ENCODE measurements around the gene KDM6B. TPM values are rescaled to one million over a fixed set of nuclear protein-coding genes. Genes with fewer than 3 reads are reported as not detected.

KDM6B gene
- total RNA-seq, 1 donor from 2014 or later: 38.2 TPM

- peaks cover 9% of the 10 kb centered on the region for H3K36me3 Mint-ChIP-seq (ENCODE audit: low read depth)
- H3K27ac Mint-ChIP-seq (ENCODE audit: unreplicated experiment): no peak overlapping the region
- no peak overlapping the region for H3K4me3 Mint-ChIP-seq (ENCODE audit: unreplicated experiment)
- H3K27me3 Mint-ChIP-seq (ENCODE audit: low read depth): no peaks in the 10 kb centered on the region
- no peak for DNase-seq (ENCODE audit: low spot score)
- TF ChIP-seq CTCF (IDR thresholded peaks at IDR 0.05): no peak
- H3K9me3 Mint-ChIP-seq (ENCODE audit: low read depth): no peaks in the 10 kb centered on the region
- peaks cover 3% of the 10 kb centered on the region for H3K4me1 Mint-ChIP-seq (ENCODE audit: low read depth)
Measured at GRCh38 chr17:7880076-7880868, 46.3 kb downstream of the KDM6B start.

- peaks cover 6% of the 10 kb centered on the region for H3K36me3 Mint-ChIP-seq (ENCODE audit: low read depth)
- no peak overlapping the region for H3K4me3 Mint-ChIP-seq (ENCODE audit: unreplicated experiment)
- H3K9me3 Mint-ChIP-seq (ENCODE audit: low read depth): no peaks in the 10 kb centered on the region
- H3K27ac Mint-ChIP-seq (ENCODE audit: unreplicated experiment): no peak overlapping the region
- H3K4me1 Mint-ChIP-seq (ENCODE audit: low read depth): peaks cover 3% of the 10 kb centered on the region
- no peak for DNase-seq (ENCODE audit: low spot score)
- no peak for TF ChIP-seq CTCF (IDR thresholded peaks at IDR 0.05)
- no peaks in the 10 kb centered on the region for H3K27me3 Mint-ChIP-seq (ENCODE audit: low read depth)
Measured at GRCh38 chr17:7881276-7882054, 47.4 kb downstream of the KDM6B start.

GRCh38 chr17:7882068-7882467 is 48.1 kb downstream of the KDM6B start:
- H3K4me3 Mint-ChIP-seq (ENCODE audit: unreplicated experiment): no peak overlapping the region
- H3K27ac Mint-ChIP-seq (ENCODE audit: unreplicated experiment): no peak overlapping the region
- peaks cover 3% of the 10 kb centered on the region for H3K4me1 Mint-ChIP-seq (ENCODE audit: low read depth)
- no peaks in the 10 kb centered on the region for H3K9me3 Mint-ChIP-seq (ENCODE audit: low read depth)
- H3K27me3 Mint-ChIP-seq (ENCODE audit: low read depth): no peaks in the 10 kb centered on the region
- no peak for TF ChIP-seq CTCF (IDR thresholded peaks at IDR 0.05)
- peaks cover 4% of the 10 kb centered on the region for H3K36me3 Mint-ChIP-seq (ENCODE audit: low read depth)
- no peak for DNase-seq (ENCODE audit: low spot score)

- H3K27ac Mint-ChIP-seq (ENCODE audit: unreplicated experiment): no peak overlapping the region
- TF ChIP-seq CTCF (IDR thresholded peaks at IDR 0.05): no peak
- H3K4me3 Mint-ChIP-seq (ENCODE audit: unreplicated experiment): no peak overlapping the region
- no peaks in the 10 kb centered on the region for H3K9me3 Mint-ChIP-seq (ENCODE audit: low read depth)
- H3K36me3 Mint-ChIP-seq (ENCODE audit: low read depth): peaks cover 1% of the 10 kb centered on the region
- DNase-seq (ENCODE audit: low spot score): no peak
- no peaks in the 10 kb centered on the region for H3K27me3 Mint-ChIP-seq (ENCODE audit: low read depth)
- H3K4me1 Mint-ChIP-seq (ENCODE audit: low read depth): peaks cover 3% of the 10 kb centered on the region
Measured at GRCh38 chr17:7882629-7883028, 48.6 kb downstream of the KDM6B start.

Other genes starting within 250 kb of the KDM6B start
- 0.32 to 0.39 TPM in 2 of 3 replicates, not detected in the other for gene SOX15, start 244.1 kb upstream of the KDM6B start, total RNA-seq
- gene FXR2, start 219.3 kb upstream of the KDM6B start, total RNA-seq: 48.4 to 53.7 TPM (median 52.5 TPM) in 3 replicates
- 82.1 to 85.0 TPM (median 84.9 TPM) in 3 replicates for gene SAT2, start 206.4 kb upstream of the KDM6B start, total RNA-seq
- gene SHBG, start 204.1 kb upstream of the KDM6B start, total RNA-seq: 0.67 to 1.2 TPM (median 0.92 TPM) in 3 replicates
- gene ATP1B2, start 183.3 kb upstream of the KDM6B start, total RNA-seq: 0.77 to 2.2 TPM (median 0.90 TPM) in 3 replicates
- gene TP53, start 146.7 kb upstream of the KDM6B start, total RNA-seq: 74.5 to 77.7 TPM (median 74.9 TPM) in 3 replicates
- 6.5 to 12.6 TPM (median 7.1 TPM) in 3 replicates for gene WRAP53, start 145.7 kb upstream of the KDM6B start, total RNA-seq
- gene EFNB3, start 129.0 kb upstream of the KDM6B start, total RNA-seq: 4.1 to 6.5 TPM (median 6.4 TPM) in 3 replicates
- not detected in 3 replicates for gene DNAH2, start 116.5 kb upstream of the KDM6B start, total RNA-seq
- 1.6 to 1.9 TPM (median 1.8 TPM) in 3 replicates for gene TMEM88, start 20.8 kb downstream of the KDM6B start, total RNA-seq
- gene NAA38, start 23.3 kb downstream of the KDM6B start, total RNA-seq: 52.9 to 94.6 TPM (median 57.5 TPM) in 3 replicates
- gene CYB5D1, start 23.8 kb downstream of the KDM6B start, total RNA-seq: 6.9 to 10.5 TPM (median 8.6 TPM) in 3 replicates
- 129 to 138 TPM (median 134 TPM) in 3 replicates for gene CHD3, start 54.6 kb downstream of the KDM6B start, total RNA-seq
- 1.6 to 2.2 TPM (median 1.8 TPM) in 3 replicates for gene RNF227, start 82.1 kb downstream of the KDM6B start, total RNA-seq
- 1.9 to 3.2 TPM (median 2.3 TPM) in 3 replicates for gene KCNAB3, start 95.6 kb downstream of the KDM6B start, total RNA-seq
- 113 to 135 TPM (median 121 TPM) in 3 replicates for gene TRAPPC1, start 97.7 kb downstream of the KDM6B start, total RNA-seq
- gene CNTROB, start 98.0 kb downstream of the KDM6B start, total RNA-seq: 28.7 to 29.2 TPM (median 29.2 TPM) in 3 replicates
- not detected in 3 replicates for gene GUCY2D, start 168.4 kb downstream of the KDM6B start, total RNA-seq
- not detected in 3 replicates for gene ALOX15B, start 204.8 kb downstream of the KDM6B start, total RNA-seq

All from chondrocyte (in vitro differentiated cells).